DMS79 treated with DMSO at 0.1 percent for 48 hours (cell line): ENCODE results near the gene HRNR.
"Not testable (repeated sequence)": the region's sequence is repeated elsewhere in the genome, so short reads cannot be mapped to it uniquely, and the experiment has no call there.

Source experiments
- DNase-seq: peaks from one replicate; lab custom pipeline; 2025; lab: John Stamatoyannopoulos, UW

Gene HRNR

GRCh38 chr1:152224093-152224492 is at the start of gene HRNR:
HRNR (minus strand) TSS chr1:152224193; CDS start chr1:152223253, 940 bp downstream.
- no peak for DNase-seq

DNA sequence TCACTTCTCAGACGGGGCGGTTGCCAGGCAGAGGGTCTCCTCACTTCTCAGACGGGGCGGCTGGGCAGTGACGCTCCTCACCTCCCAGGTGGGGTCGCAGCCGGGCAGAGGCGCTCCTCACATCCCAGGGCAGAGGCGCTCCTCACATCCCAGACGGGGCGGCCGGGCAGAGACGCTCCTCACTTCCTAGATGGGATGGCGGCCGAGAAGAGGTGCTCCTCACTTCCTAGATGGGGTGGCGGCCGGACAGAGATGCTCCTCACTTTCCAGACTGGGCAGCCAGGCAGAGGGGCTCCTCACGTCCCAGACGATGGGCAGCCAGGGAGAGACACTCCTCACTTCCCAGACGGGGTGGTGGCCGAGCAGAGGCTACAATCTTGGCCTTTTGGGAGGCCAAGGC is 32.4 kb upstream of the HRNR start:
- DNase-seq: not testable (repeated sequence)

- no peak for DNase-seq
These were observed 28.2 kb upstream of the HRNR start for GRCh38 chr1:152252157-152252556.

- no peak for DNase-seq
These were observed 27.4 kb upstream of the HRNR start for GRCh38 chr1:152251391-152251790.

- DNase-seq: no peak
These were observed 23.3 kb upstream of the HRNR start for GRCh38 chr1:152247316-152247715.

DNA sequence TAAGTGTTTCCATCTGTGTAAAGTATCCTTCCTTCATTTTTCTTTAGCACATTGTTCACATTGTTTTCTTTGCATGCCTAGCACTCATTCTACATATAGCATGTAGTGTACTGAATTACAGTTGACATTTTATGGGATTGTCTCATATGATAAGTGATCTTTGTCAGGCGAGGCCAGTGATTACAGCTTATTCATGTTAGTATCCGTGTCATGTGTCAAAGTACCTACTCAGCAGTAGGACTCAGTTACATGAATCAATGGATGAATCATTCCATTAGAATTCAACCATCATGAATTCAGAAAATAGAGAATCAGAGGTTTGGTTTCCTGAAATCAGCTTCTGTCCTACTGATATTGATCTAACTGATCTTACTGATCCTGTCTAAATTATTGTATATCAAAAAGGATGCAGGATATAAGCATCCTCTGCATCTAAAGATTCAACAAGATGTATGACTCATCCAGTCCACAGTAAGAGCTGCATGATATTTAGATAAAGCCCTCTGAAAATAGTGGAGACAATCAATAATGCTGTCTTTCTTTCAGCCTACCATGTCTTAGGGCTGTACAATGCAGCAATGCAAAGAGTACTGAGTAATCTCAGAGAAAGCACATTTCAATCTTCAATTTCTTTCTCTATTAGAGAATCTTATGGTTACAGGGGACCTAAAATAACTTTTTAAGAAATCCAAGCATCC is 20.7 kb upstream of the HRNR start:
- DNase-seq: no peak

DNA sequence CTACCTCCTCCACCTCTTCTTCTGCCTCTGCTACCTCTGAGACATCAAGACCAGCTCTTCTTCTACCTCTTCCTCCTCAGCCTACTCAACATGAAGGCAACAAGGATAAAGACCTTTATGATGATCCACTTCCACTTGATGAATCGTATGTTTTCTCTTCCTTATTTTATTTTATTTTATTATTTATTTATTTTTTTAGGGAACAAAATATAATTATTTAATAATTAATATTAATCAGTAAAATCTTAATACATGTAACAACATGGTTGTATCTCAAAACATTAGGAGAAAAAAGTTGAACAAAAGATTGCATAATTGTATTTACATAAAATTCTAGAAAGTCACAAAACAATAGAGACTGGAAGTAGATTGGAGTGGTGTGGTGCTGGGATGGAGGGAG is 13.1 kb upstream of the HRNR start:
- DNase-seq: no peak

DNA sequence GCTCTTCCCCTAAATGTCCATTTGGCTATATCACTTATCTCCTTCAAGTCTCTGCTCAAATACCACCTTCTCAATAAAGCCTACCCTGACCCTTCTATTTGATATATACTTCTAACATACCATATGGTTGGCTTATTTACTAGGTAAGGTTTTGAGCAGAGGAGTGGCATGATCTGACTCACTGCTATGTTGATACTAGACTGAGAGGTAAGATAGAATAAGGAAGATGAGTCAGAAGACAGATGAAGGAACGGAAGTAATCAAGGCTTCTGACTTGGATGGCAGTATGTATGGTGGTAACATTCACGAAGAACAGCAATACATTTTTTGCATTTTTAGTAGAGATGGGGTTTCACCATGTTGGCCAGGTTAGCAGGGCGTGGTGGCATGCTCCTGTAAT is 4.8 kb upstream of the HRNR start:
- no peak for DNase-seq

GRCh38 chr1:152227310-152227928 is 3.4 kb upstream of the HRNR start:
- DNase-seq: no peak

- no peak for DNase-seq
These were observed 1.7 kb upstream of the HRNR start for GRCh38 chr1:152225678-152226077.

GRCh38 chr1:152220166-152221163 is 3.5 kb downstream of the HRNR start:
- DNase-seq: no peak

GRCh38 chr1:152219438-152219837 is 4.6 kb downstream of the HRNR start:
- DNase-seq: not testable (repeated sequence)

GRCh38 chr1:152218762-152219436 is 5.1 kb downstream of the HRNR start:
- no peak for DNase-seq

DNA sequence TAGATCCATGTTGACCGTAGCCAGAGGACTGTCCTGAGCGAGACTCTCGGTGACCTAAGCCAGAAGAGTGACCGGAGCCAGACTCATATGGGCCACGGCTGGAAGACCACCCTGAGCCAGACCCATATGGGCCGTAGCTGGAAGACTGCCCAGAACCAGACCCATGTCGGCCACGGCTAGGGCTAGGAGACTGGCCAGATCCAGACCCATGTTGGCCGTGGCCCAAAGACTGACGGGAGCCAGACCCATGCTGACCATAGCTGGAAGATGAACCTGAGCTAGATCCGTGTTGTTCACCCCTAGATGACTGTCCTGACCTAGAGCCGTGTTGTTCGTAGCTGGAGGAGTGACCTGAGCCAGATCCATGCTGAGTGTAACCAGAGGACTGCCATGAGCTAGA is 8.4 kb downstream of the HRNR start:
- not testable (repeated sequence) for DNase-seq

DNA sequence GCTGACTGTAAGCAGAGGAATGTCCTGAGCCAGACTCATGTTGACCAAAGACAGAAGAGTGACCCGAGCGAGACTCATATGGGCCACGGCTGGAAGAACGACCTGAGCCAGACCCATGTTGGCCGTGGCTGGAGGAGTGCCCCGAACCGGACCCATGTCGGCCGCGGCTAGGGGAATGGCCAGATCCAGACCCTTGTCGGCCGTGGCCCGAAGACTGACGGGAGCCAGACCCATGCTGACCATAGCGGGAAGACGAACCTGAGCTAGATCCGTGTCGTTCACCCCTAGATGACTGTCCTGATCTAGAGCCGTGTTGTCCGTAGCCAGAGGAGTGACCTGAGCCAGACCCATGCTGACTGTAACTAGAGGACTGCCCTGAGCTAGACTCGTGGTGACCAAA is 9.1 kb downstream of the HRNR start:
- DNase-seq: not testable (repeated sequence)

DNA sequence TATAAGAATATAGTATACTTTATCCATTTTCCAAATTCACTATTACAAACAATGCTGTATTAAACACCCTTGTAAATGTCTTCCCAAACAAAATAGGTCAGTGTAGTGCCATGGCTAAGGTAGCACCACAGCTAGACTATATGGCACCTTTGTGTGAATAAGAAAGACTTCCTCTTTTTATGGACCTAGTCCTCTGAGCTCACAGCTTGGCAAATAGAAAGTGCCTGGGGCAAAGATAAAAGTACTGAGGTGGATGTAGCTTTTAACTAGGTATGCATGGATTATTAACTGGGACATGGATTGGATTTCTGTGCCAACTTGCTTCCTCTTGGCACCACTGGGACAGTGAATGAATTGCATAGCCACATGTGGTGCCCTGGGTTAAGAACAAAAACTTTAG is 25.0 kb downstream of the HRNR start:
- DNase-seq: no peak

DNA sequence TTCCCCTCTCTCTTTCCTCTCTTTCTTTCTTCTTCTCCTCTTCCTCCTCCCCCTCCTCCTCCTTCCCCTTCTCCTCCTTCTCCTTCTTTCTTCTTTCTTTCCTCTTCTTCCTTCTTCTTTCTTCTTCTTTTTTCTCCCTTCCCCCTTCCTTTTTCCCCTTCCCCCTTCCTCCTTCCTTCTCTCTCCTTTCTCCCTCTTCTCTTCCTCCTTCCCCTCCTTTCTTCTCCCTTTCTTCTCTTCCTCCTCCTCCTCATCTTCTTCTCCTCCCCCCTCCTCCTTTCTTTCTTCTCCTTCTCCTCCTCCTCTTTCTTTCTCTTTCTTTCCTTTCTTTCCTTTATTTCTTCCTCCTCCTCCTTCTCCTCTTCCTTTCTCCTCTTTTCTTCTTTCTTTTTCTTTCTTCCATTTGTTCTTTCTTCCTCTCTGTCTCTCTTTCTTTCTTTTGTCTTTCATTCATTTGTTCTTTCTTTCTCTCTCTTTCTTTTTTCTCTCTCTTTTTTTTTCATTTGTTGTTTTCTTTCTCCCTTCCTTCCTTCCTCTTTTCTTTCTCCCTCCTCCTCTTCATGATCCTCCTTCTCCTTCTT is 26.5 kb downstream of the HRNR start:
- DNase-seq: no peak

DNA sequence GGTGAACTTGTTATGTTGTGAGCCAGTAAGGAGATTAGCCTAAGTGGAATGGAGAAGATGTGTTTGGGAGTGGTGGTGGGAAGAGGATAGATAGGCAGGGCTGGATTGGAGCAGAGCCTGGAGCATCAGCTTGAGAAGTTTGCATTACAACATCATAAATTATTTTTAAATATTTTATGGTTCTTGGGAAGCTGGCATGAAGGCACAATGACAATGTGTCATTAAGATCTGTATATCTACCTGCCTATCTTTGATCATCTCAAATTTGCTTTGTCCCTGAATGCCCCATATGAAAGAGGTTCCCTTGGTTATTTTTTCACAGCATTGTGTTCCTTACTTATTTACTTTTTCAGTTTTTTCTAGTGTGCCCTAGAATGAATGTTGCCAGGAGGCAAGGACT is 32.3 kb downstream of the HRNR start:
- no peak for DNase-seq

- no peak for DNase-seq
These were observed 32.7 kb downstream of the HRNR start for GRCh38 chr1:152191260-152191659.

DNA sequence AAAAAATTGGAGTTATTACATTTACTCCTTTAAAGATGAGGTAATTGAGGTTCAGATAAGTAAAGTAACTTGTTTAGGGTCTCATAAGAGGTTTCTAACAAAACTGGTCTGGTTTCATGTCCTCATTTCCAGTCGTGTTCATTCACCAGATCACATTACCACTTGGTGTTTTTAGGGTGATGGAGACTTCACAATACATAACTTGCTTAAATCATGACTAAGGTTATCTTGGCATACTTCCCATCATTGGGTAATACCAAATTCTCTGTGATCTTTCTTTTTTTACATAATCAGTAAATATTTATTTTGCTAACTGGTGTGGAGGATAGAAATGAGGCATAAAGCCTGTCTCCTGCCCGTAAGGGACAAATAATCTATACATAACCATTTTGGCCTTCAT is 33.4 kb downstream of the HRNR start:
- DNase-seq: no peak

GRCh38 chr1:152189657-152190442 is 34.1 kb downstream of the HRNR start:
- DNase-seq: no peak
